GM19463 (cell line): ENCODE data around the gene ICOSLG.
"Not testable (repeated sequence)": the region's sequence is repeated elsewhere in the genome, so short reads cannot be mapped to it uniquely, and the experiment has no call there.

ENCODE experiments used
- ATAC-seq: cut with Tn5 transposase; IDR thresholded peaks from one replicate; pipeline ENCODE4 v1.9.1; 2021; ENCODE audit warnings: mild to moderate bottlenecking, moderate library complexity; ENCODE audit not compliant: unreplicated experiment

Gene ICOSLG, protein sequence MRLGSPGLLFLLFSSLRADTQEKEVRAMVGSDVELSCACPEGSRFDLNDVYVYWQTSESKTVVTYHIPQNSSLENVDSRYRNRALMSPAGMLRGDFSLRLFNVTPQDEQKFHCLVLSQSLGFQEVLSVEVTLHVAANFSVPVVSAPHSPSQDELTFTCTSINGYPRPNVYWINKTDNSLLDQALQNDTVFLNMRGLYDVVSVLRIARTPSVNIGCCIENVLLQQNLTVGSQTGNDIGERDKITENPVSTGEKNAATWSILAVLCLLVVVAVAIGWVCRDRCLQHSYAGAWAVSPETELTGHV

DNA sequence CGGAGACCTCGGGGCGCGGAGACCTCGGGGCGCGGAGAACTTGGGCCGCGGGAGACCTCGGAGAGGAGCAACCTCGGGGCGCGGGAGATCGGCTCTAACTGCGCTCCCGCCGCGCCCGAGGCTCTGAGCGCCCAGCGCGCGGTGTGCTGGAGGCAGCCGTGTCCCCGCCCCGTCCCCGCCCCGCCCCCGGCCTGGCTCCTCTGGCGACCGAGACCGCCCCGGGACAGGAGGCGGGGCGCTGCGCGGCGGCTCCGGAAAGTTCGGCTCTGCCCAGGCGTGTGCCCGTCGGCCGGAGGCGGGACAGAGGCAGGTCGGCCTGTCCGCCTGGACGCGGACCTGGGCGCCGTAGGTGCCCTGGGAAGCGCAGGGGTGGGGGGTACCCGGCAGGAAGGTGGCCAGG, at the start of gene ICOSLG:
Gene ICOSLG, minus strand, starts transcription at position 102 of the 400 bp plus-strand sequence. CDS start 126 bp downstream, outside the sequence.
- peak; percentile 44 for ATAC-seq

DNA sequence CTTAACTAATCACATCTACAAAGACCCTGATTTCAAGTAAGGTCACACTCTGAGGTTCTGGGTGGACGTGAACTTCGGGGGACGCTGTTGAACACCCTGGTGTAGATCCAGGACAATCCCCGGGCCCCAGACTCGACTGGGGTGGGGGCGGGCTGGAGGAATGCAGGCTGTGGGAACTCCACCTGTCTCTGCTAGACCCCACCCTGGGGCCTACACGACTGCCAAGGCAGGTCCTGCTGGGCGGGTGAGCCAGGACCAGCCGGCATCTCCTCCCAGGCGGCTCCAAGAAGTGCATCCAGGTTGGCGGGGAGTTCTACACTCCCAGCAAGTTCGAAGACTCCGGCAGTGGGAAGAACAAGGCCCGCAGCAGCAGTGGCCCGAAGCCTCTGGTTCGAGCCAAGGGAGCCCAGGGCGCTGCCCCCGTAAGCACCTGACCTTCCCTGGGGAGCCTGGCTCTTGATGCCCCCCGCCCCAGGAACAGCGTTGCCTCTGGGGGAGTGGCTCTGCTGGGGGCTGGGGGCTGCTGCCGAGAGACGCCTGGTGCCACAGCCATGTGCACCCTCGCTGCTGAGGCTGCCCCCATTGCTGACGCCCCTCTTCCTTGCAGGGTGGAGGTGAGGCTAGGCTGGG, 48.8 kb upstream of the ICOSLG start:
- ATAC-seq, result no peak

DNA sequence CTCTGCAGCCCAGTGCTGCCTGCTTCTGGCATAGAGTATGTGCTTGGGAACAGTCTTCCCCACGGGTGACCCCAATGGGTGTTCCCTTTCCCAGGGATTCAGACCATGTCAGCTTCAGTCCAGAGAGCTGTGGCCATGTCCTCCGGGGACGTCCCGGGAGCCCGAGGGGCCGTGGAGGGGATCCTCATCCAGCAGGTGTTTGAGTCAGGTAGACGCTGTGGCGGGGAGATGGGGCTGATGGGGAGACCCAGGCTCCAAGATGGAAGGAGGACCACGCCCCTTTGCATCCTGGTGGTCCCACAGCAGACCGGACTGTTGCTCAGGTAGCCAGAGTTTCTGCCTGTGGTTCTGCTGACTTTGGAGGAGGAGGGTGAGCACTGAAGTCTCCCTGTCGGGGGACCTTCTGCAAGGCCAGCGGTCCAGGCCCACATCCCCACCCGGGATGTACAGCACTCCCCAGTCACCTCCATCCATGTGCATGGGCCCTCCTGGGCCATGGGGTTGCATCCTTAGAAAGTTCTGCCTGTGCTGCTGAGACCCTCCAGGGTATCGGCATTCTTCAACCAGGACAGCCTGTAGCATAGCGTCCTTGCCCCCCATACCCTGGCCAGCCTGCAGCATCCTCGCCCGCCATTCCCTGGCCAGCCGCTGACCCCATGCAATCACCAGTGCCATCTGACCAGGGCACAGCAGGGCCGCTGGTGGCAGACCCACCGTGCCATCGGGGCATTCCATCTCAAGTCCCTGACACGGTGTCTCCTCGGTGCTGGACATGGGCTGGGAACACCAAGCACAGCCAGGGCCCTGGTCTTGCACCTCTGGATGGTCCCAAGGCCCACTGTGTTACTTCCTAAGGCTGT, 47.7 kb upstream of the ICOSLG start:
- no peak for ATAC-seq

DNA sequence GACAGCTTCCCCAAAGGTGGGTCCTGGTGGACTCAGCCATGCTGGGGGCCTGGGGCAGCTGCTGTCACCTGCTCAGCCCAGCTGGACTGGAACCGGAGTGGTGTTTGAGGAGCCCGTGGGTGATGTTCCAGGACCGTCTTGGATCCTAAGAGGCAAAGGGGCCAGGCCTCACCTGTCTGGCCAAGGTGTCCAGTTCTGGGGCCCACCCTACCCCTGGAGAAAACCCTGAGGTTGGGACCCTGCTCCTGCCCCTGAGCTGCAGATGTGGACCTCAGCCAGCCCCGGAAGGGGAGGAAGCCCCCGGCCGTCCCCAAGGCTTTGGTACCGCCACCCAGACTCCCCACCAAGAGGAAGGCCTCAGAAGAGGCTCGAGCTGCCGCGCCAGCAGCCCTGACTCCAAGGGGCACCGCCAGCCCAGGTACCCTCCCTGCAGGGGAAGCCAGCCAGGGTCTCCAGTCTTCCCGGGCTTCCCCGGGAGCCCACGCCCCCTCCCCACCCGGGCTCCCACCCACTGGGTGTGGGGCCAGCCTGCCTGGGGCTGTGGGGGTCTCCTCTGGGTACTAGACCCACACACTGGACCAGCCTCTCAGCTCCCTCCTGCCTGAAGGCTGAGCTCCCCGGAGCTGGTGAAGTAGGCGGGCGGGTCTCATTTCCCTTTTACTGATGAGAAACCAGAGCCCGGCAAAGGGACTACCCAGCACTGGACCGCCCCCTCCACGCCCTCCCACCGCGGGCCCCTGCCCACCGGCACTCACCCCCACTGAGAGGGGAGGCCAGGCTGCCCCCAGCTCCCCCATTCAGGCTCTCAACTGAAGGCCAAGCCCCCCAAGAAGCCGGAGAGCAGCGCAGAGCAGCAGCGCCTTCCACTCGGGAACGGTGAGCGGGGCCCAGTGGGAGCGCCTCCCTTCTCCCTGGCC, 46.2 kb upstream of the ICOSLG start:
- ATAC-seq, result no peak

DNA sequence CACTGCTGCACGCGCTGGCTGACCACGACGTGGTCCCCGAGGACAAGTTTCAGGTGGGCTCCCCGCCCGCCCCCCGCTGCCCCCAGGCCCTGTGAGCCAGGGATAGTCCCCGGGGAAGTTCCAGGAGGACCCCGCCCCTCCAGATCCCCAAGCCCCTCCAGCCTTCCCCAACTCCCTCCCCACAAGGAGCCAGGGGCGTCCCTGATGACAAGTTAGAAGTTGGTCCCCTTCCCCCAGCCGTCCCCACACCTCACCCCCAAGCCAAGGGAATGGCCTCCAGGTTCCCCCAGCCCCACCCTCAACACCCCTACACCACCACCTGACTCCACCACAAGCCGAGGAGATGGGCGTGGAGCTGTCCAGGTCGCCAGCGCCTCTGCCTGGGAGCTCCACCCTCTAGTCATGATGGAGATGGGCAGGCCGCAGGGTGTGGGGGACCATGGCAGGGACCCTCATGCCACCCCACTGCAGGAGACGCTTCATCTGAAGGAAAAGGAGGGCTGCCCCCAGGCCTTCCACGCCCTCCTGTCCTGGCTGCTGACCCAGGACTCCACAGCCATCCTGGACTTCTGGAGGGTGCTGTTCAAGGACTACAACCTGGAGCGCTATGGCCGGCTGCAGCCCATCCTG, 45.5 kb upstream of the ICOSLG start:
- no peak for ATAC-seq

DNA sequence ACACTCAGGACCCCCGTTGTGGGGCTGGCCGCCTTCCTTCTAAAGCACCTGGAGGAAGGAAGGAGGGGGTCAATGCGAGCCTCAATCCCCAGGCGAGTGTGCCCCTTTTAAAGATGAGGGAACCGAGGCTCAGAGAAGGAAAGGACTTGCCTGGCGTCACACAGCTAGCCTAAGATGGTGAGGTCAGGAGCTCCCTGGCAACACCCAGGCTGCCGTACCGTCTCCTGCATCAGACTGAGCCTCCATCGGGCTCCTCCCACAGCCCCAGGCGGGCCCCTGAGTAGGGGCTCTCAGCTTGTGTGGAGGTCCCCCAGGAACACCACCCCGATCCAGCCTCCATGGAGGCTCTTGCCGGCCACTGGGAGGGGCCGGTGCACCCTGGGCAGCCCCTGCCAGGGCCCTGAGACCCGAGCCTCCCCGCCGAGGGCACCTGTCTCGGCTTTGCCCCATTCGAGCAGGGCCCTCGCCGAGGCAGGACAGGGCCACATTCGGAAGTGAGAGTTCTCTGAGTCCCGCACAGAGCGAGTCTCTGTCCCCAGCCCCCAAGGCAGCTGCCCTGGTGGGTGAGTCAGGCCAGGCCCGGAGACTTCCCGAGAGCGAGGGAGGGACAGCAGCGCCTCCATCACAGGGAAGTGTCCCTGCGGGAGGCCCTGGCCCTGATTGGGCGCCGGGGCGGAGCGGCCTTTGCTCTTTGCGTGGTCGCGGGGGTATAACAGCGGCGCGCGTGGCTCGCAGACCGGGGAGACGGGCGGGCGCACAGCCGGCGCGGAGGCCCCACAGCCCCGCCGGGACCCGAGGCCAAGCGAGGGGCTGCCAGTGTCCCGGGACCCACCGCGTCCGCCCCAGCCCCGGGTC, 44.6 kb upstream of the ICOSLG start, which contains the start of gene AIRE:
Gene AIRE, plus strand, starts transcription at position 739 of the 855 bp plus-strand sequence. CDS start 131 bp downstream, outside the sequence.
- ATAC-seq, result no peak

DNA sequence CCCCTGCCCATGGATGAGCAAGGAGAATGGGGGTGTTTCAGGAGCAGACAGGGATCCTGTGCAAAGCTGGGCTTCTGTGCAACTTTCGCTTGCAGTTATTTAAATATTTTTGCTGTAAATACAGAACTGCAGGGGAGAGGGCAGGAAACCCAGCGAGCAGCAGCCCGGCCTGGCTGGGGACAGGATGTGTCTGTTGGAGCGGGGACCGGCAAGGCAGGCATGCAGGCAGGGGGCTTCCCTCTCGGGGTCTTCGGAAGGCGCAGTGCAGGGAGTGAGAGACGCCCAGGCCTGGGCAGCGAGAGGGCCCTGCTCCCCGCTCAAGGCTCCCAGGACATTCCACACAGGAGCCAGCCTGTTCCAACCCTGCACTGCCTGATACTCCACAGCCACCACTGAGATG, 43.2 kb upstream of the ICOSLG start:
- ATAC-seq, result no peak

DNA sequence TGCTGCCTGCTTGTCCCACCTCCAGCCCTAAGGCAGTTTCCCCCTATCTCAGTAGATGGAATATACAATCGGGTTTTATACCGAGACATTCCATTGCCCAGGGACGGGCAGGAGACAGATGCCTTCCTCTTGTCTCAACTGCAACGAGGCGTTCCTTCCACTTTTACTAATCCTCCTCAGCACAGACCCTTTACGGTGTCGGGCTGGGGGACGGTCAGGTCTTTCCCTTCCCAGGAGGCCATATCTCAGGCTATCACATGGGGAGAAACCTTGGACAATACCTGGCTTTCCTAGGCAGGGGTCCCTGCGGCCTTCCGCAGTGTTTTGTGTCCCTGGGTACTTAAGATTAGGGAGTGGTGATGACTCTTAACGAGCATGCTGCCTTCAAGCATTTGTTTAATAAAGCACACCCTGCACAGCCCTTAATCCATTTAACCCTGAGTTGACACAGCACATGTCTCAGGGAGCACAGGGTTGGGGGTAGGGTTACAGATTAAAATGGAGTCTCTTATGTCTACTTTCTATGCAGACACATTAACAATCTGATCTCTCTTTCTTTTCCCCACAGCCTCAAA, 42.6 kb upstream of the ICOSLG start:
- not testable (repeated sequence) for ATAC-seq

DNA sequence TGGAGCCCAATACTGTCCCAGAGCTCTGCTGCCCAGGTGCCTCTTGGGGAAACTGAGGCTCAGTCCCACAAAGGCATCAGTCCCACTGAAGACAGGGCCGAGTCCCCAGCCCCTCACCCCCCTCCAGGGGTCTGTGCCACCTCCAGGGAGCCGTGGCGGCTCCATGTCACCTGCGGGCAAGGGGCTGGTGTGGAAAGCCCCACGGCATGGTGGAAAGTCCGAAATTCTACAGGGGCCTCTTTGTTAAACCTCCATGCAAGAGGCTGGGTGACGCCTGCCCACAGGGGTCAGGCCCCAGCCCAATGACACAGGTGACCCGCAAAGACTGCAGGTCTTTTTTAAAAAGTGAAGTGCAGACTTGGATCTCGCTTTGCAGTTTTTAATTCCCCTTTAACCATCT, 41.6 kb upstream of the ICOSLG start:
- ATAC-seq, result no peak

DNA sequence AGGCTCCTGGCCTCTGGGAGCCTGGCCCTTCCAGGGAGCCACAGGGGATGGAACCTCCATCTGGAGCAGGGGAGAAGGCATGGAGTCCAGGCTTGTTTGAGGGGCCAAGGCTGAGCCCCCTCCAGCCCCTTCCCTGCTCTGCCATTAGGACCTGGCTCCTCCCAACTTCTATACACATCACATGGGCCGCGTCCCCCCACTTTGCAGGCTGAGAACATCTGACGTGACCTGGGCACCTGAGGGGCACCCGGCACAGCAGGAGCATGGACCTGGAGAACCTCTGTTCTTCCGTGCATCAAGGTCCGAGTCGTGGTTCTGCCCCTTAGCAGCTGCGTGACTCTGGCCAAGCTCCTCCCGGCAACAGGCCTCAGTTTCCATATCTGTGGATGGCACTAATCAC, 41.1 kb upstream of the ICOSLG start:
- ATAC-seq, result no peak

DNA sequence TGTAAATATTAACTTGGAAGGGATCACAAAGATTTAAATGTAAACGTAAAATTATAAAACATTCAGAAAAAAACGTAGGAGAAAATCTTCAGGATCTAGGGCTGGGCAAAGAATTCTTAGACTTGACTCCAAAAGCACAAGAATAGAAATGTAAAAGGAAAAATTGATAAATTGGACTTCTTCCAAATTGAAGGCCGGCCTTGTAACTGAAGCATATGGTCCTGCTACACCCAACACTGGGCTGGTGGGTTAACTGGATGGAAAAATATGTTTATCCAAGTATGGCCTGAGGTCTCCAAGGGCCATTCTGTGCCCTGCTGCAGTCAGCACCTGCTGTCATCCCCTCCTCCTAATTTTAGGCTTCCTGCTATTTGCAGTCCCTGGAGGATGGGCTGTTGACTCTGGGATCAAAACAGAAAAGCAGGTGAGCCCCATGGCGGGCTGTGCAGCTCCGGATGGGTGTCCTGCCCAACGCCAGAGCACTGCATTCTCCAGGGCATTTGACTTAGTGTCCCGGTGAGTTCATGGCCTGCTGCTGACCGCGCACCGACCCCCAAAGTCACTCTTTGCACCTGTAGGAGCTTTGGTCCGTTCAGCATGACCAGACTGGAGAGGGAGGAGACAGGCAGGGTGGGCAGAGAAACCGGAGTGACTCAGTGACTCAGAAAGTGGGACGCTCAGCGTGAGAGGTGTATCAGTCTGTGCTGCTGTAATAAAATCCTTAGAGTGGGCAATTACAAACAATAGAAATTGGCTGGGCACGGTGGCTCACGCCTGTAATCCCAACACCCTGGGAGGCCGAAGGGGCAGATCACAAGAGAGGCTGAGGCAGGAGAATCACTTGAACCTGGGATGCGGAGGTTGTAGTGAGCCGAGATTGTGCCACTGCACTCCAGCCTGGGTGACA, 38.9 kb upstream of the ICOSLG start:
- no peak for ATAC-seq

DNA sequence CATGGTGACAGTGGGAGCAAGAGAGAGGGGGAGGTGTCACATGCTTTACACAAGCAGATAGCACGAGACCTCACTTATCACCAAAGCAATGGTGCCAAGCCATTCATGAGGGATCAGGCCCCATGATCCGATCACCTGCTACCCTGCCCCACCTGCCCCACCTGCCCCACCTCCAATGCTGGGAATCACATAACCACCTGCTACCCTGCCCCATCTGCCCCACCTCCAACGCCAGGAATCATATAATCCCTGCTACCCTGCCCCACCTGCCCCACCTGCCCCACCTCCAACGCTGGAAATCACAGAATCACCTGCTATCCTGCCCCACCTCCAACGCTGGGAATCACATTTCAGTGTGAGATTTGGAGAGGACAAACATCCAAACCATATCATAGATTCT, 34.3 kb upstream of the ICOSLG start:
- no peak for ATAC-seq

DNA sequence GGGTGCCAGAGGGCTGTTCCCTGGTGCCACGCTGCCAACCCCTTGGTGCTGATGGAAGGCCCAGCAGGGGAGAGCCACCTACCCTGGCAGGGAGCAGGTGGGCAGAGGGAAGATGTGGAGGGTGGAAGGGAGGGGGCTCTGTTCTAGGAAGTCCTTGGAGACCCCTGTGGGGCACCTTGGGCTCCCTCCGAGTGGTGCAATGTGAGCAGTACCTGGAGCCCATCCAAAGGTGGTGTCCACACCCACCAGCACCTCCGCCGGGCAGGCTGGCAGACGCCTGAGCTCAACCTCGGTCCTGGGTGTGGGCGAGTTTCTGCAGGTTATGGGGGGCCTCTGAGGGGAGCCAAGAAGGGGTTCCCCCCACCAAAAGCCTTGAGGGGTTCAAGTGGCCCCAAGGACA, 32.3 kb upstream of the ICOSLG start:
- ATAC-seq, result no peak

DNA sequence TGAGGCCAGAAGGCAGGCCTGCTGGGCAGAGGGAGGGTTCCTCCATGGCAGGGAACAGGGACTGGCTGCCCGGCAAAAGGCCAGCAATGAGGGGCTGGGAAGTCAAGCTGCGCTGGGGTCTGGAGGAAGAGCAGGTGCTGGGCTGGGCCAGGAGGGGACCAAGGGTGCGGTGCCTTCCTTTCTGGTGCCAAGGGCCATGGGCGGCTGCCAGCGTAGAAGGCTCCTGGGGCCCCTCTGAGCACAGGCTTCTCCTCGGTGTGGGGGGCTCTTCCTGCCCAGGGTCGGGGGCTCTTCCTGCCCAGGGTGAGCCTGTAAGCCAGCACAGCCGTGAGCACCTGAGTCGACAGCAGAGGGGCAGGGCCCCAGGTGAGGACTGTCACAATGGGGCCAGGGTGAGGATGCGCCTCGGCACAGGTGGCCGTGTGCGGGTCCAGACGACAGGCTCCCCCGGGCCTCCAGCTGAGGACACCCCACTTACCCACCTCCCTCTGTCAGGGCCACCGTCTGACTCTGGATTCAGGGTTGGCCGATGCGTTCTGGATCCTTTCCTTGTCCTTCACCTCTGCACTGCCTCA, 31.6 kb upstream of the ICOSLG start:
- ATAC-seq, result no peak

DNA sequence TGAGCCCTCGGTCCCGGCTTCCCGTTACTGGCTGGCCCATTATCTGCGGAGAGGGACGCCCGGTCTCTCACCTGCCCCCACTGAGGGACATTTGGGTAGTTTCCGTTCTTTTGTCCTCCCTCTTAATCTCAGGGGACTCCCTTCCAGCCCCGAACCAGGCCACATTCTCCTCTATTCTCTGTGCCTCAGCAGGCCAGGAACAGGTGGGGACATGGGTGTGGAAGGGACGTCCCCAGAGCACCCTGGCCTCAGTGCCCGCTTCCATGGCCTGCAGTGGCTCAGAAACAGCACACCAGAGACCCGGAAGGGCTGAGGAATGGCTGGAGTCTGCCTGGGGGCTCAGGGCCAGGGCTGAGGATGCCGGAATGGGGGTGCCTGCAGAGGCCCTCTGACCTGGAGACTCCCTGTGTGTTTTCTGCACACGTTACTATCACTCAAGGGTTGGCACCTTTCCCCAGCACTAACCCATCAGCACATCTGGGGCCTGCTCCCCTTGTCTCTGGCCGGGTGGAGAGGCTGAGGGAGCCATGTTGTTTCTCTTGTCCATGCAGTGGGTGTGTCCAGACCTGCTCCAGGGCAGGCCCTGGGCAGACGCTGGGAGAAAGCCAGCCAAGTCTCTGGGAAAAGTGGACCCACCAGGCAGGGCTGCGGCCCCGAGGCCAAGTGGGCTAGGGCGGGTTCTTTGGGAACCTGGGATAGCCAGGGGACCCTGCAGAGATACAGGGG, 31.0 kb upstream of the ICOSLG start:
- no peak for ATAC-seq

DNA sequence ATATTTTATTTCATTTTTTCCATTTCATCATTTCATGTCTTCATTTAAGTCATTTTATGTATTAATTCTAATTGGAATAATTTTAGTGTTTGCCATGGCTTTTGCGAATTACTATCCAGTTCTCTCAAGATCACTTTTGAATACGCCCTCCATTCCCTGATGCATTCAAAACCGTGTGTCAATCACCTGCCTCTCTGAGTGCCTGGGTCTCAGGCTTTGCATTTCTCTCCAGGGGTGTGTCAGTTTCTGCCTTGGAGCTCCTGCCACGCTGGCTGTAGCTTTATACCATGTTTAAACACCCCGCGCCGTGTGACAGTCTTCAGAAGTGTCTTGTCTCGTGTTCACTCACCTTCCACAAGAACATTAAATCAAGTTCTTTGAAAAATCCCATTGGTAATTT, 28.3 kb upstream of the ICOSLG start:
- ATAC-seq, result no peak

DNA sequence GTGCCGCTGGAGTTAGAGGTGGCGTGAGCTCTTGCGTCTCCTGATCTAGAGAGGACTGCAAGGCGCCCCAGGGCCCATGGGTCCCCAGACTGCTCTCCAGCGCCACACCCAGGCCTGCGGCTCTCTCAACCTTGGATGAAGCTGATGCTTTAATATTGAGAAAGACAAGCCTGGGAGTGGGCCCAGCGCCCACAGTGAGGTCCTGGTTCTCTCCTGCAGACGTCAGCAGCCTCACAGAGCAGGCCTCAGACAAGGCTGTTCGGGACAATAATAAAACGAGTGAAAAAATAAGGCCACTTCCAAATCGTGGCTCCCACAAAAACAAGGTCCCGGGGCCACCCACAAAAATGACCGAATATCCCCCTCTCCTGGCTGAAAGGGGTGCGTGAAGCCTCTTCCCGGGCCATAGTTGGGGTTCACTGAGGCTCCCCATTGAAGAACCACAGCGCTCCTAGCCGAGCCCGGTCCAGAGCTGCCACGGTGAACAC, 27.0 kb upstream of the ICOSLG start:
- ATAC-seq, result no peak
